Chondrocyte (in vitro differentiated cells): ENCODE results near the gene NRXN3. TPM values are rescaled to one million over a fixed set of nuclear protein-coding genes. Genes with fewer than 3 reads are reported as not detected.

ENCODE experiments used
- DNase-seq: peaks from one replicate; pipeline ENCODE4 v3.0.0; 2021; ENCODE audit warnings: mixed read lengths, low spot score
- H3K27ac Mint-ChIP-seq: one replicate; pipeline ENCODE4 v1.8.0; 2021; ENCODE audit warnings: mild to moderate bottlenecking, moderate library complexity, mixed read lengths; ENCODE audit not compliant: unreplicated experiment
- H3K27me3 Mint-ChIP-seq: 2 replicates; pipeline ENCODE4 v1.8.0; 2021; ENCODE audit warnings: low read depth, mixed read lengths
- H3K36me3 Mint-ChIP-seq: 2 replicates; pipeline ENCODE4 v1.8.0; 2021; ENCODE audit warnings: low read depth, mixed read lengths
- H3K4me1 Mint-ChIP-seq: 2 replicates; pipeline ENCODE4 v1.8.0; 2021; ENCODE audit warnings: low read depth, mild to moderate bottlenecking, mixed read lengths
- H3K4me3 Mint-ChIP-seq: one replicate; pipeline ENCODE4 v1.8.0; 2021; ENCODE audit warnings: mild to moderate bottlenecking, moderate library complexity, mixed read lengths; ENCODE audit not compliant: unreplicated experiment
- H3K9me3 Mint-ChIP-seq: 2 replicates; pipeline ENCODE4 v1.8.0; 2021; ENCODE audit warnings: low read depth, mixed read lengths
- CTCF ChIP-seq: fragments of 200-600 bp; sonication (generic); IDR thresholded peaks from 2 replicates; pipeline ENCODE4 v1.5.0; 2021; ENCODE audit warnings: antibody characterized with exemption, mild to moderate bottlenecking, moderate library complexity
- total RNA-seq: library from RNA; stranded (reverse); gene quantifications from 3 replicates; pipeline ENCODE4 v1.2.1, GENCODE V29; 2021

Gene NRXN3
- total RNA-seq, 1 donor from 2014 or later = 7.9 TPM

GRCh38 chr14:79337761-79338160 is 1167.6 kb downstream of the NRXN3 start:
- peaks cover 3% of the 10 kb centered on the region for H3K9me3 Mint-ChIP-seq
- H3K36me3 Mint-ChIP-seq = no peaks in the 10 kb centered on the region
- H3K27me3 Mint-ChIP-seq = no peaks in the 10 kb centered on the region
- TF ChIP-seq CTCF = no peak
- H3K27ac Mint-ChIP-seq = no peak overlapping the region
- no peak for DNase-seq
- peaks cover 6% of the 10 kb centered on the region for H3K4me1 Mint-ChIP-seq
- H3K4me3 Mint-ChIP-seq = no peak overlapping the region

GRCh38 chr14:79342942-79343341 is 1172.8 kb downstream of the NRXN3 start:
- no peak overlapping the region for H3K4me3 Mint-ChIP-seq
- H3K27ac Mint-ChIP-seq = no peak overlapping the region
- H3K4me1 Mint-ChIP-seq = peaks cover 14% of the 10 kb centered on the region
- no peak for TF ChIP-seq CTCF
- no peaks in the 10 kb centered on the region for H3K27me3 Mint-ChIP-seq
- no peaks in the 10 kb centered on the region for H3K36me3 Mint-ChIP-seq
- DNase-seq = no peak
- no peaks in the 10 kb centered on the region for H3K9me3 Mint-ChIP-seq

- peaks cover 3% of the 10 kb centered on the region for H3K4me1 Mint-ChIP-seq
- H3K27me3 Mint-ChIP-seq = no peaks in the 10 kb centered on the region
- H3K9me3 Mint-ChIP-seq = no peaks in the 10 kb centered on the region
- no peak for DNase-seq
- H3K27ac Mint-ChIP-seq = no peak overlapping the region
- no peak for TF ChIP-seq CTCF
- no peak overlapping the region for H3K4me3 Mint-ChIP-seq
- peaks cover 2% of the 10 kb centered on the region for H3K36me3 Mint-ChIP-seq
These were observed 1180.8 kb downstream of the NRXN3 start for GRCh38 chr14:79351011-79351410.

- no peak for DNase-seq
- Mint-ChIP-seq H3K27me3 (no peaks in the 10 kb centered on the region), H3K4me3 (no peak overlapping the region), H3K4me1 (peaks cover 3% of the 10 kb centered on the region), H3K27ac (no peak overlapping the region), H3K9me3 (no peaks in the 10 kb centered on the region), H3K36me3 (peaks cover 2% of the 10 kb centered on the region)
- no peak for TF ChIP-seq CTCF
These were observed 1182.0 kb downstream of the NRXN3 start for GRCh38 chr14:79352076-79352630.

GRCh38 chr14:79354336-79354735 is 1184.2 kb downstream of the NRXN3 start:
- Mint-ChIP-seq H3K27ac (no peak overlapping the region), H3K9me3 (no peaks in the 10 kb centered on the region), H3K4me3 (no peak overlapping the region), H3K36me3 (peaks cover 2% of the 10 kb centered on the region), H3K27me3 (no peaks in the 10 kb centered on the region), H3K4me1 (peaks cover 3% of the 10 kb centered on the region)
- DNase-seq = no peak
- TF ChIP-seq CTCF = no peak
